ENCODE measurements around the gene CAPN5. TPM values are rescaled to one million over a fixed set of nuclear protein-coding genes. Genes with fewer than 3 reads are reported as not detected.

The CAPN5 gene
- total and polyA plus RNA-seq, 10 of the 15 experiments (the other 5 are each of a cell fraction or from before 2014, with no cell fraction given): 0.02 to 0.33 (median 0.07) TPM; not detected in 3

DNA sequence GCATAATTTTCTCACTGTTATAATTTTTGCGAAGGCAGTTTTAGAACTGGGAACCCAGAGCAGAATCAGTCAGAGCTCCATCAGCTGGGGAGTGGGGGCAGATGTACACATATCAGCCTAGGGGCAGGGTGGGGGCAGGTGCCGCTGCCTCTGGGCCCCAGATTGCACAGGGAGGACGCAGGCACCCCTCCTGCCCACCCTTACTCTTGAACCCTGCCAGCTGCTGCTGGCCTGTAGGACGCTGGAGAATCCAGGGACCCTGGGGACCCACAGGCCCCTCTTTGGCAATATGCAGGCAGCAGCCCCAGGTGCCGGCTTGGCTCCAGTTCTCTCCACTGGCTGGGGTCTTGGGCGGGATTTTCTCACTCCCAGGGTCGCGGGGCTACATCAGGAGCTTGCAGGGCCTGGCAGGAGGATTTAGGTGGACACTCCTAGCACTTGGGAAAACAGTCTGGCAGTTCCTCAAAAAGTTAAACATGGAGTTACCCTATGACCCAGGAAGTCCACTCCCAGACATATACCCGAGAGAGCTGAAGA, 8.8 kb upstream of the CAPN5 start:
- H3K27ac ChIP-seq (ENCODE audit: control insufficient read depth, insufficient read depth): no peak overlapping the region
- intact Hi-C loops (cut with micrococcal nuclease; ENCODE audit: unreplicated experiment) (no loop called here), in situ Hi-C loops (cut with MboI) (no loop called here)
- CTCF ChIA-PET: interaction anchor here (0.7 to 0.9 kb wide), 2 partner anchors 32 to 69 kb away, joined by 3 read pairs; no protein-coding TSS in a partner anchor
- no peaks in the 10 kb centered on the region for H3K79me2 ChIP-seq (ENCODE audit: control insufficient read depth, insufficient read depth, low read length)
- 17% methylated on average over 8 of the region's 9 CpGs for WGBS (ENCODE audit: insufficient coverage, insufficient replicate concordance, low lambda C conversion rate, missing lambda C conversion rate)
- BruUV-seq (replicated peaks): no TSS peak
- H4K20me1 ChIP-seq (ENCODE audit: control insufficient read depth, insufficient read depth): no peaks in the 10 kb centered on the region
- no peak overlapping the region for H2AFZ ChIP-seq (ENCODE audit: control insufficient read depth, low read depth, low read length)
- no peak overlapping the region for H3K4me2 ChIP-seq (ENCODE audit: control insufficient read depth, insufficient read depth)
- H3K9me3 ChIP-seq (replicated peaks; ENCODE audit: control insufficient read depth, insufficient read depth, low read length): peaks cover 2% of the 10 kb centered on the region; the same call in 1 of the 3 replicates
- H3K4me1 ChIP-seq (ENCODE audit: control insufficient read depth, insufficient read depth, low read length): no peaks in the 10 kb centered on the region
- H3K27me3 ChIP-seq (replicated peaks in 1 of 2; ENCODE audit: control insufficient read depth in 2 of 2, insufficient read depth in 2 of 2, low read length in 1 of 2): no peaks in the 10 kb centered on the region
- H3K9ac ChIP-seq (ENCODE audit: control insufficient read depth, insufficient read depth, low read length): no peak overlapping the region
- POLR2A ChIA-PET: no interaction called here
- no peak overlapping the region for H3K4me3 ChIP-seq
- no peak for ATAC-seq
- SMC1A ChIA-PET (ENCODE audit: uncharacterized antibody, unreplicated experiment): interaction anchor here (1.5 kb wide), 1 partner anchor 34 kb away, joined by 4 read pairs; no protein-coding TSS in a partner anchor
- RAD21 ChIA-PET (ENCODE audit: unreplicated experiment): no interaction called here
- DNase-seq (ENCODE audit: low read depth, low spot score): no peak
- no peaks in the 10 kb centered on the region for H3K36me3 ChIP-seq (ENCODE audit: control insufficient read depth in 2 of 2, insufficient read depth in 2 of 2, low read length in 1 of 2)
- no peak for FAIRE-seq
- TF ChIP-seq BACH1 (IDR thresholded peaks at IDR 0.05; ENCODE audit: borderline replicate concordance) (no peak), MXI1 (IDR thresholded peaks at IDR 0.05; ENCODE audit: low read depth, low read length) (no peak), ZNF622 (IDR thresholded peaks at IDR 0.05) (no peak), SP1 (IDR thresholded peaks at IDR 0.05; ENCODE audit: low read depth, low read length) (no peak), RB1 (IDR thresholded peaks at IDR 0.05; ENCODE audit: borderline replicate concordance) (no peak), EGR1 (IDR thresholded peaks at IDR 0.05; ENCODE audit: borderline replicate concordance in 1 of 2, low read depth in 2 of 2, low read length in 2 of 2) (no peak), E4F1 (IDR thresholded peaks at IDR 0.05; ENCODE audit: borderline replicate concordance, partially characterized antibody) (no peak), POLR2AphosphoS5 (IDR thresholded peaks at IDR 0.05; ENCODE audit: low read length) (no peak), TARDBP (IDR thresholded peaks at IDR 0.05; ENCODE audit: borderline replicate concordance) (no peak), SRF (IDR thresholded peaks at IDR 0.05; ENCODE audit: low read depth in 2 of 2, low read length in 2 of 2) (no peak), RFX5 (IDR thresholded peaks at IDR 0.05; ENCODE audit: low read depth, low read length) (no peak)
- TF ChIP-seq, protein P1, sequence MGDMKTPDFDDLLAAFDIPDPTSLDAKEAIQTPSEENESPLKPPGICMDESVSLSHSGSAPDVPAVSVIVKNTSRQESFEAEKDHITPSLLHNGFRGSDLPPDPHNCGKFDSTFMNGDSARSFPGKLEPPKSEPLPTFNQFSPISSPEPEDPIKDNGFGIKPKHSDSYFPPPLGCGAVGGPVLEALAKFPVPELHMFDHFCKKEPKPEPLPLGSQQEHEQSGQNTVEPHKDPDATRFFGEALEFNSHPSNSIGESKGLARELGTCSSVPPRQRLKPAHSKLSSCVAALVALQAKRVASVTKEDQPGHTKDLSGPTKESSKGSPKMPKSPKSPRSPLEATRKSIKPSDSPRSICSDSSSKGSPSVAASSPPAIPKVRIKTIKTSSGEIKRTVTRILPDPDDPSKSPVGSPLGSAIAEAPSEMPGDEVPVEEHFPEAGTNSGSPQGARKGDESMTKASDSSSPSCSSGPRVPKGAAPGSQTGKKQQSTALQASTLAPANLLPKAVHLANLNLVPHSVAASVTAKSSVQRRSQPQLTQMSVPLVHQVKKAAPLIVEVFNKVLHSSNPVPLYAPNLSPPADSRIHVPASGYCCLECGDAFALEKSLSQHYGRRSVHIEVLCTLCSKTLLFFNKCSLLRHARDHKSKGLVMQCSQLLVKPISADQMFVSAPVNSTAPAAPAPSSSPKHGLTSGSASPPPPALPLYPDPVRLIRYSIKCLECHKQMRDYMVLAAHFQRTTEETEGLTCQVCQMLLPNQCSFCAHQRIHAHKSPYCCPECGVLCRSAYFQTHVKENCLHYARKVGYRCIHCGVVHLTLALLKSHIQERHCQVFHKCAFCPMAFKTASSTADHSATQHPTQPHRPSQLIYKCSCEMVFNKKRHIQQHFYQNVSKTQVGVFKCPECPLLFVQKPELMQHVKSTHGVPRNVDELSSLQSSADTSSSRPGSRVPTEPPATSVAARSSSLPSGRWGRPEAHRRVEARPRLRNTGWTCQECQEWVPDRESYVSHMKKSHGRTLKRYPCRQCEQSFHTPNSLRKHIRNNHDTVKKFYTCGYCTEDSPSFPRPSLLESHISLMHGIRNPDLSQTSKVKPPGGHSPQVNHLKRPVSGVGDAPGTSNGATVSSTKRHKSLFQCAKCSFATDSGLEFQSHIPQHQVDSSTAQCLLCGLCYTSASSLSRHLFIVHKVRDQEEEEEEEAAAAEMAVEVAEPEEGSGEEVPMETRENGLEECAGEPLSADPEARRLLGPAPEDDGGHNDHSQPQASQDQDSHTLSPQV (IDR thresholded peaks at IDR 0.05): no peak
- TF ChIP-seq, protein P2, sequence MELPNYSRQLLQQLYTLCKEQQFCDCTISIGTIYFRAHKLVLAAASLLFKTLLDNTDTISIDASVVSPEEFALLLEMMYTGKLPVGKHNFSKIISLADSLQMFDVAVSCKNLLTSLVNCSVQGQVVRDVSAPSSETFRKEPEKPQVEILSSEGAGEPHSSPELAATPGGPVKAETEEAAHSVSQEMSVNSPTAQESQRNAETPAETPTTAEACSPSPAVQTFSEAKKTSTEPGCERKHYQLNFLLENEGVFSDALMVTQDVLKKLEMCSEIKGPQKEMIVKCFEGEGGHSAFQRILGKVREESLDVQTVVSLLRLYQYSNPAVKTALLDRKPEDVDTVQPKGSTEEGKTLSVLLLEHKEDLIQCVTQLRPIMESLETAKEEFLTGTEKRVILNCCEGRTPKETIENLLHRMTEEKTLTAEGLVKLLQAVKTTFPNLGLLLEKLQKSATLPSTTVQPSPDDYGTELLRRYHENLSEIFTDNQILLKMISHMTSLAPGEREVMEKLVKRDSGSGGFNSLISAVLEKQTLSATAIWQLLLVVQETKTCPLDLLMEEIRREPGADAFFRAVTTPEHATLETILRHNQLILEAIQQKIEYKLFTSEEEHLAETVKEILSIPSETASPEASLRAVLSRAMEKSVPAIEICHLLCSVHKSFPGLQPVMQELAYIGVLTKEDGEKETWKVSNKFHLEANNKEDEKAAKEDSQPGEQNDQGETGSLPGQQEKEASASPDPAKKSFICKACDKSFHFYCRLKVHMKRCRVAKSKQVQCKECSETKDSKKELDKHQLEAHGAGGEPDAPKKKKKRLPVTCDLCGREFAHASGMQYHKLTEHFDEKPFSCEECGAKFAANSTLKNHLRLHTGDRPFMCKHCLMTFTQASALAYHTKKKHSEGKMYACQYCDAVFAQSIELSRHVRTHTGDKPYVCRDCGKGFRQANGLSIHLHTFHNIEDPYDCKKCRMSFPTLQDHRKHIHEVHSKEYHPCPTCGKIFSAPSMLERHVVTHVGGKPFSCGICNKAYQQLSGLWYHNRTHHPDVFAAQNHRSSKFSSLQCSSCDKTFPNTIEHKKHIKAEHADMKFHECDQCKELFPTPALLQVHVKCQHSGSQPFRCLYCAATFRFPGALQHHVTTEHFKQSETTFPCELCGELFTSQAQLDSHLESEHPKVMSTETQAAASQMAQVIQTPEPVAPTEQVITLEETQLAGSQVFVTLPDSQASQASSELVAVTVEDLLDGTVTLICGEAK (IDR thresholded peaks at IDR 0.05; ENCODE audit: borderline replicate concordance): no peak
